GM12878 (cell line): Measurements from ENCODE around the gene SEMA5A. TPM values are rescaled to one million over a fixed set of nuclear protein-coding genes. Genes with fewer than 3 reads are reported as not detected.

Experiments used
- ATAC-seq: fragments of 200-7000 bp; cut with Tn5 transposase; 3 replicates; pipeline ENCODE4 v1.9.1; 2020; ENCODE audit warnings: mild to moderate bottlenecking, moderate library complexity
- BruUV-seq: library from RNA; stranded (reverse); fragments of 400-500 nt; replicated peaks from 2 replicates; lab custom pipeline; 2021; lab: Mats Ljungman, UMichigan
- CTCF ChIA-PET: fragments of 300-600 bp; sonication (Branson Sonifier 250); formaldehyde crosslinking; extraction: SDS; loops from one replicate; lab custom pipeline; 2021; ENCODE audit warnings: inconsistent platforms; lab: Yijun Ruan, JAX
- POLR2A ChIA-PET: fragments of 350-600 bp; formaldehyde crosslinking; extraction: SDS; loops from one replicate; lab custom pipeline; 2021; ENCODE audit warnings: inconsistent platforms; lab: Charles Lee
- RAD21 ChIA-PET: fragments of 300-600 bp; sonication (Branson Sonifier 250); formaldehyde crosslinking; loops from one replicate; lab custom pipeline; 2023; ENCODE audit warnings: antibody characterized with exemption; ENCODE audit not compliant: unreplicated experiment; lab: Charles Lee
- SMC1A ChIA-PET: fragments of 300-600 bp; sonication (Branson Sonifier 250); formaldehyde crosslinking; loops from one replicate; lab custom pipeline; 2023; ENCODE audit not compliant: unreplicated experiment, uncharacterized antibody; lab: Charles Lee
- DNase-seq: peaks from one replicate; pipeline ENCODE4 v3.0.0-alpha.2; 2011; ENCODE audit warnings: low read depth, low spot score
- FAIRE-seq: peaks from 3 replicates; lab custom pipeline; 2011; peaks lifted over from hg19 to GRCh38; lab: Jason Lieb, UNC
- H2AFZ ChIP-seq: 2 replicates; pipeline ENCODE4 v1.6.0; 2011; ENCODE audit warnings: low read depth, low read length, control low read depth; ENCODE audit not compliant: control insufficient read depth
- H3K27ac ChIP-seq: 2 replicates; pipeline ENCODE4 v1.5.1; 2011; ENCODE audit warnings: control low read depth; ENCODE audit not compliant: control insufficient read depth, insufficient read depth
- H3K27me3 ChIP-seq, 2 experiments: replicated peaks in 1 of 2; 2 replicates each; pipeline versions ENCODE4 v1.6.0 to v1.6.1; 2011; ENCODE audit warnings: low read length in 1 of 2; ENCODE audit not compliant: control insufficient read depth in 2 of 2, insufficient read depth in 2 of 2
- H3K36me3 ChIP-seq, 2 experiments: 2 replicates each; pipeline ENCODE4 v1.5.1; 2011; ENCODE audit warnings: low read length in 1 of 2; ENCODE audit not compliant: control insufficient read depth in 2 of 2, insufficient read depth in 2 of 2
- H3K4me1 ChIP-seq: 2 replicates; pipeline ENCODE4 v1.6.1; 2011; ENCODE audit warnings: mild to moderate bottlenecking, low read length, moderate library complexity, mixed read lengths; ENCODE audit not compliant: control insufficient read depth, insufficient read depth
- H3K4me2 ChIP-seq: 2 replicates; pipeline ENCODE4 v1.6.0; 2011; ENCODE audit warnings: control low read depth; ENCODE audit not compliant: control insufficient read depth, insufficient read depth
- H3K4me3 ChIP-seq: fragments of 200-600 bp; sonication (generic); 2 replicates; pipeline ENCODE4 v1.5.1; 2016
- H3K79me2 ChIP-seq: 2 replicates; pipeline ENCODE4 v1.6.0; 2011; ENCODE audit warnings: low read length; ENCODE audit not compliant: control insufficient read depth, insufficient read depth
- H3K9ac ChIP-seq: 2 replicates; pipeline ENCODE4 v1.8.0; 2011; ENCODE audit warnings: low read length, control low read depth, mixed read lengths; ENCODE audit not compliant: control insufficient read depth, insufficient read depth
- H3K9me3 ChIP-seq: replicated peaks from 3 replicates; pipeline ENCODE4 v1.5.1; 2011; ENCODE audit warnings: mild to moderate bottlenecking, low read length; ENCODE audit not compliant: control insufficient read depth, insufficient read depth
- H4K20me1 ChIP-seq: 2 replicates; pipeline ENCODE4 v1.6.0; 2011; ENCODE audit not compliant: control insufficient read depth, insufficient read depth
- ATF7 ChIP-seq: fragments of 450-650 bp; IDR thresholded peaks from 2 replicates; pipeline ENCODE4 v1.6.1; 2016; ENCODE audit warnings: low read depth, mild to moderate bottlenecking
- CREM ChIP-seq: IDR thresholded peaks from 2 replicates; pipeline ENCODE4 v1.6.1; 2014; ENCODE audit warnings: antibody characterized with exemption, low read depth
- CTCF ChIP-seq, 3 experiments: IDR thresholded peaks in 2 of 3; conservative IDR thresholded peaks in 1 of 3; 2 replicates each; pipeline ENCODE4 v1.5.1; 2011; ENCODE audit warnings: low read depth in 3 of 3, low read length in 3 of 3, mild to moderate bottlenecking in 3 of 3, control low read depth in 2 of 3, moderate library complexity in 2 of 3, inconsistent platforms in 1 of 3, mixed read lengths in 1 of 3; ENCODE audit not compliant: control insufficient read depth in 2 of 3, insufficient read depth in 1 of 3; ENCODE audit errors: extremely low read depth in 1 of 3
- DPF2 ChIP-seq: fragments of 450-650 bp; IDR thresholded peaks from 2 replicates; pipeline ENCODE4 v1.6.1; 2017; ENCODE audit warnings: mild to moderate bottlenecking
- HDGF ChIP-seq: fragments of 450-650 bp; IDR thresholded peaks from 2 replicates; pipeline ENCODE4 v1.6.1; 2016; ENCODE audit warnings: antibody characterized with exemption
- IKZF1 ChIP-seq: fragments of 450-650 bp; conservative IDR thresholded peaks from 2 replicates; pipeline ENCODE4 v1.6.1; 2017; ENCODE audit warnings: antibody characterized with exemption, mild to moderate bottlenecking
- POLR2AphosphoS5 ChIP-seq: IDR thresholded peaks from 2 replicates; pipeline ENCODE4 v1.6.1; 2011; ENCODE audit warnings: mild to moderate bottlenecking, low read length, inconsistent platforms
- RBBP5 ChIP-seq: fragments of 200-600 bp; sonication (generic); conservative IDR thresholded peaks from 2 replicates; pipeline ENCODE4 v1.6.1; 2016
- SPI1 ChIP-seq: IDR thresholded peaks from 2 replicates; pipeline ENCODE4 v1.6.1; 2011; ENCODE audit warnings: low read depth, mild to moderate bottlenecking, low read length, moderate library complexity, borderline replicate concordance; ENCODE audit not compliant: insufficient read depth
- WGBS: methylation state at CpG from one replicate; pipeline ENCODE4 v1.1.6; 2016; ENCODE audit warnings: low lambda C conversion rate; ENCODE audit not compliant: insufficient replicate concordance, insufficient coverage; ENCODE audit errors: missing lambda C conversion rate; 5-methylcytosine and 5-hydroxymethylcytosine counted together
- in situ Hi-C: fragments of 300-500 bp; cut with MboI; formaldehyde crosslinking; loops from 9 replicates; pipeline ENCODE4 v1.14.3; 2018; ENCODE audit warnings: mixed read lengths
- intact Hi-C: fragments of 100-400 bp; cut with micrococcal nuclease; formaldehyde crosslinking; loops from one replicate; pipeline ENCODE4 v1.14.2; 2022; ENCODE audit not compliant: unreplicated experiment
- polyA plus RNA-seq, 11 experiments: library from polyadenylated mRNA; depleted of rRNA in 4 of 11; unstranded in 6 of 11; stranded (reverse) in 5 of 11; fragments of >200 nt; fragmentation: Nextera tagmentation in 4 of 11; fragmentation: Illumina TruSeq in 1 of 11; extraction: Ambion mirVana in 4 of 11; extraction: Trizol in 1 of 11; gene quantifications; 1 replicate in 1 of 11; 2 replicates in 10 of 11; pipeline versions ENCODE4 v1.2.1 to v1.2.3, GENCODE V29; 2011 to 2016; ENCODE audit warnings: inconsistent platforms in 2 of 11, missing spikeins in 2 of 11, low read depth in 1 of 11
- total RNA-seq, 4 experiments: library from RNA; depleted of rRNA in 3 of 4; stranded (reverse); fragments of >200 nt in 3 of 4; fragmentation: Illumina TruSeq in 1 of 4; extraction: Trizol in 1 of 4; gene quantifications; 2 replicates each; pipeline versions ENCODE4 v1.2.1 to v1.2.3, GENCODE V29; 2013 to 2021

SEMA5A gene
- total and polyA plus RNA-seq, 10 of the 15 experiments (the other 5 are each of a cell fraction or from before 2014, with no cell fraction given): 0.03 to 2.4 (median 0.09) TPM; not detected in 1

- in situ Hi-C loops (loop anchor here (5.0 to 25.0 kb wide), 2 partner anchors 188 to 1638 kb away; no protein-coding TSS in a partner anchor), intact Hi-C loops (loop anchor here (10.0 kb wide), 1 partner anchor 335 kb away; no protein-coding TSS in a partner anchor)
- Histone ChIP-seq H3K27me3 (peaks cover 0 to 4% of the 10 kb centered on the region in 2 experiments), H3K9ac (no peak overlapping the region), H4K20me1 (no peaks in the 10 kb centered on the region), H3K9me3 (no peaks in the 10 kb centered on the region), H3K4me2 (no peak overlapping the region), H2AFZ (no peak overlapping the region), H3K36me3 (no peaks in the 10 kb centered on the region), H3K4me1 (peaks cover under 1% of the 10 kb centered on the region; the same call in 1 of the 2 replicates), H3K27ac (no peak overlapping the region), H3K79me2 (no peaks in the 10 kb centered on the region), H3K4me3 (no peak overlapping the region)
- ChIA-PET POLR2A (no interaction called here), RAD21 (no interaction called here), CTCF (no interaction called here), SMC1A (no interaction called here)
- BruUV-seq: no TSS peak
- TF ChIP-seq ATF7: no peak
- DNase-seq: no peak
- 60% methylated on average over 5 of the region's 5 CpGs for whole genome bisulfite sequencing
- no peak for FAIRE-seq
- ATAC-seq: no peak
Measured at GRCh38 chr5:9549941-9550340, 4.1 kb upstream of the SEMA5A start.

GRCh38 chr5:9547122-9547947, 1.5 kb upstream of the SEMA5A start:
- TF ChIP-seq CTCF (IDR thresholded peaks at IDR 0.05 in 2 of 3, conservative IDR thresholded peaks at IDR 0.05 in 1 of 3; ENCODE audit: control insufficient read depth in 2 of 3, extremely low read depth in 1 of 3, insufficient read depth in 1 of 3, low read depth in 3 of 3, low read length in 3 of 3) (no peak), IKZF1 (no peak), SPI1 (no peak), HDGF (no peak), RBBP5 (no peak), POLR2AphosphoS5 (no peak), CREM (no peak), DPF2 (no peak)
- Histone ChIP-seq H3K9ac (no peak overlapping the region), H3K9me3 (no peaks in the 10 kb centered on the region), H4K20me1 (no peaks in the 10 kb centered on the region), H3K4me3 (no peak overlapping the region), H3K36me3 (no peaks in the 10 kb centered on the region), H3K27ac (no peak overlapping the region), H2AFZ (no peak overlapping the region), H3K4me2 (no peak overlapping the region), H3K27me3 (peaks cover 1 to 9% of the 10 kb centered on the region in 2 experiments), H3K79me2 (no peaks in the 10 kb centered on the region), H3K4me1 (peaks cover 3% of the 10 kb centered on the region; the same call in 1 of the 2 replicates)
- ChIA-PET CTCF (no interaction called here), SMC1A (interaction anchor here (0.7 to 1.2 kb wide), 2 partner anchors 18 to 19 kb away, joined by 3 read pairs; no protein-coding TSS in a partner anchor), RAD21 (no interaction called here), POLR2A (no interaction called here)
- ATAC-seq (no peak), FAIRE-seq (no peak), DNase-seq (no peak)
- no TSS peak for BruUV-seq
- WGBS: 36% methylated on average over 18 of the region's 18 CpGs
- in situ Hi-C loops: loop anchor here (5.0 to 25.0 kb wide), 2 partner anchors 185 to 1635 kb away; no protein-coding TSS in a partner anchor
- intact Hi-C loops: loop anchor here (10.0 kb wide), 1 partner anchor 333 kb away; no protein-coding TSS in a partner anchor
